H1 (cell line): ENCODE measurements around the gene WSCD1. TPM values are rescaled to one million over a fixed set of nuclear protein-coding genes. Genes with fewer than 3 reads are reported as not detected.

ENCODE experiments used
- POLR2A ChIP-seq, 2 experiments: IDR thresholded peaks; 1 replicate in 1 of 2; 2 replicates in 1 of 2; pipeline ENCODE4 v1.6.1; 2011; ENCODE audit warnings: low read depth in 2 of 2, low read length in 2 of 2, mild to moderate bottlenecking in 2 of 2; ENCODE audit errors: control extremely low read depth in 1 of 2
- polyA plus RNA-seq, 7 experiments: library from polyadenylated mRNA; depleted of rRNA in 3 of 7; stranded (reverse) in 5 of 7; unstranded in 2 of 7; fragments of >200 nt in 5 of 7; fragments of 200-250 nt in 2 of 7; gene quantifications; 1 replicate in 5 of 7; 2 replicates in 1 of 7; 4 replicates in 1 of 7; pipeline versions ENCODE4 v1.2.1 to v1.2.3, GENCODE V29; 2011 to 2013; ENCODE audit warnings: missing spikeins in 2 of 7, mixed read lengths in 2 of 7
- total RNA-seq: library from RNA; stranded (reverse); fragmentation: NEBNext Ultra II Directional; extraction: Animal tissue kit (Norgen Biotek cat#: 25700); gene quantifications from 2 replicates; pipeline ENCODE4 v1.2.1, GENCODE V29; 2021
- TF ChIP-seq, protein P1 (sequence below): IDR thresholded peaks from 2 replicates; pipeline ENCODE4 v1.6.1; 2011; ENCODE audit warnings: low read depth, mild to moderate bottlenecking, low read length; ENCODE audit not compliant: insufficient read depth

The WSCD1 gene
- total and polyA plus RNA-seq, 2 of the 8 experiments (the other 6 are each of a cell fraction or from before 2014, with no cell fraction given) = 21.9 to 39.0 TPM

DNA sequence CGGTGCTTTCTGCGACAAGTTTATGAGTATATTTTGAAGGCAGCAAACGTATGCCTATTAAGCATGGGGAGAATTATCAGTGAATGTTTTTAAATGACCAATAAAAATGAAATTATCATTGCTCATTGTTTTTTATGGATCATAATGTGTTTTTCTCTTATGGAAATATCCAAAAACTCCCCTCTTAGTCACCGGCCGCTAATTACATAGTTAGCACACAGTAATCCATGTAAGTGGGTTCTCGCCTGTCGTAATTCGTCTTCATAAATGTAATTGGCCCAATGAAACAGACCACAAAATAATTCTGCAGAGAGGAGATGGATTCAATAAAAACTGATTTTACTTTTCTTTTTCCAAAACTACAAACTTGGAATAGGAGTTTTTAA lies 69.3 kb downstream of the WSCD1 start (continued):
- TF ChIP-seq, protein P1, sequence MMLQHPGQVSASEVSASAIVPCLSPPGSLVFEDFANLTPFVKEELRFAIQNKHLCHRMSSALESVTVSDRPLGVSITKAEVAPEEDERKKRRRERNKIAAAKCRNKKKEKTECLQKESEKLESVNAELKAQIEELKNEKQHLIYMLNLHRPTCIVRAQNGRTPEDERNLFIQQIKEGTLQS = no peak
- TF ChIP-seq POLR2A (IDR thresholded peaks at IDR 0.05; ENCODE audit: control extremely low read depth in 1 of 2, low read depth in 2 of 2, low read length in 2 of 2) = no peak
- TF ChIP-seq, all 59 proteins: peak for 0
